K562 (cell line): Measurements from ENCODE around the gene TMC6. TPM values are rescaled to one million over a fixed set of nuclear protein-coding genes. Genes with fewer than 3 reads are reported as not detected.
A peak's percentile ranks its signal among the peaks of the same experiment; 100 is the strongest.

Experiments
- CBX1 ChIP-seq: sonication (generic); IDR thresholded peaks from 2 replicates; pipeline ENCODE4 v1.6.1; 2016; ENCODE audit warnings: antibody characterized with exemption, low read depth, mild to moderate bottlenecking
- DDX20 ChIP-seq: fragments of 450-650 bp; IDR thresholded peaks from 2 replicates; pipeline ENCODE4 v1.6.1; 2016; ENCODE audit warnings: missing genetic modification characterization, low read depth, mild to moderate bottlenecking, missing compliant biosample characterization, moderate library complexity
- ETV5 ChIP-seq: sonication (generic); formaldehyde crosslinking; IDR thresholded peaks from 2 replicates; pipeline ENCODE4 v1.4.0; 2020; ENCODE audit warnings: low read depth, mild to moderate bottlenecking, missing genetic modification reagents
- RHOXF2B ChIP-seq: fragments of 250-450 bp; sonication (Bioruptor Pico); conservative IDR thresholded peaks from 2 replicates; pipeline ENCODE4 v1.5.1; 2021
- SPI1 ChIP-seq: IDR thresholded peaks from 2 replicates; pipeline ENCODE4 v1.6.1; 2011; ENCODE audit warnings: low read depth, low read length, control low read depth, borderline replicate concordance
- TCFL5 ChIP-seq: fragments of 250-450 bp; sonication (Bioruptor Pico); conservative IDR thresholded peaks from 2 replicates; pipeline ENCODE4 v1.6.1; 2021; ENCODE audit warnings: mild to moderate bottlenecking, moderate library complexity, matching md5 sums
- TSC22D4 ChIP-seq: fragments of 450-650 bp; IDR thresholded peaks from 2 replicates; pipeline ENCODE4 v1.6.1; 2016; ENCODE audit warnings: missing genetic modification characterization, missing biosample characterization, control low read depth
- ZBTB8A ChIP-seq: fragments of 450-650 bp; IDR thresholded peaks from 2 replicates; pipeline ENCODE4 v1.6.1; 2018; ENCODE audit warnings: mild to moderate bottlenecking, moderate library complexity; ENCODE audit not compliant: partially characterized antibody
- ZNF311 ChIP-seq: fragments of 250-450 bp; sonication (Bioruptor Pico); IDR thresholded peaks from 2 replicates; pipeline ENCODE4 v1.4.0; 2020; ENCODE audit warnings: mild to moderate bottlenecking, moderate library complexity
- ZNF444 ChIP-seq: fragments of 250-450 bp; sonication (Bioruptor Pico); IDR thresholded peaks from 2 replicates; pipeline ENCODE4 v1.4.0; 2020; ENCODE audit warnings: mild to moderate bottlenecking, moderate library complexity
- polyA plus RNA-seq, 8 experiments: library from polyadenylated mRNA; depleted of rRNA in 4 of 8; stranded (reverse) in 5 of 8; unstranded in 3 of 8; fragments of >200 nt; fragmentation: Nextera tagmentation in 2 of 8; fragmentation: Illumina TruSeq in 1 of 8; extraction: Ambion mirVana in 2 of 8; extraction: Trizol in 1 of 8; gene quantifications; 2 replicates each; pipeline versions ENCODE4 v1.2.1 to v1.2.3, GENCODE V29; 2011 to 2014; ENCODE audit warnings: inconsistent platforms in 1 of 8, missing spikeins in 1 of 8
- total RNA-seq, 7 experiments: library from RNA; depleted of rRNA in 6 of 7; stranded (reverse); fragments of >200 nt in 6 of 7; fragmentation: Illumina TruSeq in 2 of 7; extraction: Trizol in 2 of 7; gene quantifications; 2 replicates each; pipeline versions ENCODE4 v1.2.1 to v1.2.3, GENCODE V29; 2011 to 2021; ENCODE audit warnings: low replicate concordance in 1 of 7
- TF ChIP-seq, protein P1 (sequence below), 3 experiments: fragments of 200-800 bp in 1 of 3; sonication (Bioruptor generic) in 1 of 3; sonication (generic) in 1 of 3; formaldehyde crosslinking in 1 of 3; IDR thresholded peaks; 2 replicates each; pipeline versions ENCODE4 v1.6.1 to v1.8.0; 2016 to 2022; ENCODE audit warnings: mild to moderate bottlenecking in 2 of 3, missing compliant biosample characterization in 2 of 3, missing genetic modification characterization in 2 of 3, missing genetic modification reagents in 1 of 3
- TF ChIP-seq, protein P2 (sequence below): fragments of 250-450 bp; sonication (Bioruptor Pico); IDR thresholded peaks from 2 replicates; pipeline ENCODE4 v1.4.0; 2020; ENCODE audit warnings: mild to moderate bottlenecking, moderate library complexity, borderline replicate concordance
- TF ChIP-seq, protein P3 (sequence below): fragments of 250-450 bp; sonication (Bioruptor Pico); IDR thresholded peaks from 2 replicates; pipeline ENCODE4 v1.4.0; 2020
- TF ChIP-seq, protein P4 (sequence below): sonication (generic); formaldehyde crosslinking; IDR thresholded peaks from 2 replicates; pipeline ENCODE4 v1.8.1; 2023; ENCODE audit warnings: mild to moderate bottlenecking, missing genetic modification reagents

The TMC6 gene
- total and polyA plus RNA-seq, 9 of the 15 experiments (the other 6 are each of a cell fraction or from before 2014, with no cell fraction given): 4.1 to 351 (median 66.9) TPM

DNA sequence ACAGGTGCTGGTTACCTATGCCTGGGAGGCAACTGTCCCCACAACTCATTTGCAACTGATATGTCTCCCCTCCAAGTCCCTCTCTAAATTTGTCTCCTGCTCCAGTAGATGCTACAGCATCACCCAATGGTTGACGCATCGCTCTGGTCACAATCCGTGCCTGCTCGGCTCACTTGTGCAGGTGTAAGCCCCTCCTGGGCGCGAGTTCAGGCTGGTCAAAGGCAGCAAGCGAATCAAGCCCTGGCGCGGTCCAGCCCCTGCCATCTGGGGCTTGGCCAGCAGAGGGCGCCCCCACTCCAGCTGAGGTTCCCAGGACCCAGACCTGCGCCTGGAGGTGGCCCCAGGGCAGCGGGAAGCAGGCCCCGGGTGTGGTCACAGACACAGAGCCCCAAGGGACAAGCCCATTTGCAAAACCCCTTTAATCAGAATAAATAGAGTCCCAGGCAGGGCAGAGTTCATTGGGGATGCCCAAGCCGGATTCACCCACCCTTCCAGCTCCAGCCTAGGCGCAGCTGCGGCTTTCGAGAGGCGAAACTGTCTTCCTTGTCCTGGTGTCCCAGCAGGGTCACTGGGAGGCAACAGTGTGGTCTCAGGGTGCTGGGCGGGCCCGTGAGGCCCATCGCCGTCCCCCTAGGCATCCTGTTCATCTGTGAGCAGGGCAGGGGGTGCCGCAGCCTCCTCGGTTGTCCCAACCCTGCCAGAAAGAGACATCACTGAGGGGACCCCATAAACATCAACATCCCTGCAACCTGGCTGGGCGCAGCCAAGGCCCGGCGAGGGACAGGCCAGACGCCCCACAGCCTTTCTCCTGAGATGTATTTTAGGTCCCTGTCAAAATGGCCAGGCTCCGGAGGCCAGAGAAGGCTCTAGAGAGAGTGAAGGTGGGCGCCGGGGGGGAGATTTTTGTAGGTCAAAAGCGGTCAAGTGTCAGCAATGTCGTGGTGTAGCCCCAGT, 15.8 kb downstream of the TMC6 start (continued):
- no peak; the same call in 1 of the 2 replicates for TF ChIP-seq CBX1
- no peak for TF ChIP-seq TSC22D4 (tag)
- TF ChIP-seq, protein P1, sequence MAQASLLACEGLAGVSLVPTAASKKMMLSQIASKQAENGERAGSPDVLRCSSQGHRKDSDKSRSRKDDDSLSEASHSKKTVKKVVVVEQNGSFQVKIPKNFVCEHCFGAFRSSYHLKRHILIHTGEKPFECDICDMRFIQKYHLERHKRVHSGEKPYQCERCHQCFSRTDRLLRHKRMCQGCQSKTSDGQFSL (CRISPR knock-in tag; IDR thresholded peaks at IDR 0.05): 0 out of 2 replicates have a peak, but pooled peaks have one; percentile 26
- TF ChIP-seq, protein P1 (tag; IDR thresholded peaks at IDR 0.05): no peak
- TF ChIP-seq RHOXF2B (CRISPR knock-in tag): no peak
- no peak for TF ChIP-seq TCFL5 (CRISPR knock-in tag)
- TF ChIP-seq, protein P2, sequence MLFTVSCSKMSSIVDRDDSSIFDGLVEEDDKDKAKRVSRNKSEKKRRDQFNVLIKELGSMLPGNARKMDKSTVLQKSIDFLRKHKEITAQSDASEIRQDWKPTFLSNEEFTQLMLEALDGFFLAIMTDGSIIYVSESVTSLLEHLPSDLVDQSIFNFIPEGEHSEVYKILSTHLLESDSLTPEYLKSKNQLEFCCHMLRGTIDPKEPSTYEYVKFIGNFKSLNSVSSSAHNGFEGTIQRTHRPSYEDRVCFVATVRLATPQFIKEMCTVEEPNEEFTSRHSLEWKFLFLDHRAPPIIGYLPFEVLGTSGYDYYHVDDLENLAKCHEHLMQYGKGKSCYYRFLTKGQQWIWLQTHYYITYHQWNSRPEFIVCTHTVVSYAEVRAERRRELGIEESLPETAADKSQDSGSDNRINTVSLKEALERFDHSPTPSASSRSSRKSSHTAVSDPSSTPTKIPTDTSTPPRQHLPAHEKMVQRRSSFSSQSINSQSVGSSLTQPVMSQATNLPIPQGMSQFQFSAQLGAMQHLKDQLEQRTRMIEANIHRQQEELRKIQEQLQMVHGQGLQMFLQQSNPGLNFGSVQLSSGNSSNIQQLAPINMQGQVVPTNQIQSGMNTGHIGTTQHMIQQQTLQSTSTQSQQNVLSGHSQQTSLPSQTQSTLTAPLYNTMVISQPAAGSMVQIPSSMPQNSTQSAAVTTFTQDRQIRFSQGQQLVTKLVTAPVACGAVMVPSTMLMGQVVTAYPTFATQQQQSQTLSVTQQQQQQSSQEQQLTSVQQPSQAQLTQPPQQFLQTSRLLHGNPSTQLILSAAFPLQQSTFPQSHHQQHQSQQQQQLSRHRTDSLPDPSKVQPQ (CRISPR knock-in tag): no peak
- TF ChIP-seq DDX20: no peak
- TF ChIP-seq ZNF311 (CRISPR knock-in tag): no peak
- TF ChIP-seq ZBTB8A: no peak
- no peak for TF ChIP-seq SPI1
- no peak for TF ChIP-seq ZNF444
- TF ChIP-seq, protein P3, sequence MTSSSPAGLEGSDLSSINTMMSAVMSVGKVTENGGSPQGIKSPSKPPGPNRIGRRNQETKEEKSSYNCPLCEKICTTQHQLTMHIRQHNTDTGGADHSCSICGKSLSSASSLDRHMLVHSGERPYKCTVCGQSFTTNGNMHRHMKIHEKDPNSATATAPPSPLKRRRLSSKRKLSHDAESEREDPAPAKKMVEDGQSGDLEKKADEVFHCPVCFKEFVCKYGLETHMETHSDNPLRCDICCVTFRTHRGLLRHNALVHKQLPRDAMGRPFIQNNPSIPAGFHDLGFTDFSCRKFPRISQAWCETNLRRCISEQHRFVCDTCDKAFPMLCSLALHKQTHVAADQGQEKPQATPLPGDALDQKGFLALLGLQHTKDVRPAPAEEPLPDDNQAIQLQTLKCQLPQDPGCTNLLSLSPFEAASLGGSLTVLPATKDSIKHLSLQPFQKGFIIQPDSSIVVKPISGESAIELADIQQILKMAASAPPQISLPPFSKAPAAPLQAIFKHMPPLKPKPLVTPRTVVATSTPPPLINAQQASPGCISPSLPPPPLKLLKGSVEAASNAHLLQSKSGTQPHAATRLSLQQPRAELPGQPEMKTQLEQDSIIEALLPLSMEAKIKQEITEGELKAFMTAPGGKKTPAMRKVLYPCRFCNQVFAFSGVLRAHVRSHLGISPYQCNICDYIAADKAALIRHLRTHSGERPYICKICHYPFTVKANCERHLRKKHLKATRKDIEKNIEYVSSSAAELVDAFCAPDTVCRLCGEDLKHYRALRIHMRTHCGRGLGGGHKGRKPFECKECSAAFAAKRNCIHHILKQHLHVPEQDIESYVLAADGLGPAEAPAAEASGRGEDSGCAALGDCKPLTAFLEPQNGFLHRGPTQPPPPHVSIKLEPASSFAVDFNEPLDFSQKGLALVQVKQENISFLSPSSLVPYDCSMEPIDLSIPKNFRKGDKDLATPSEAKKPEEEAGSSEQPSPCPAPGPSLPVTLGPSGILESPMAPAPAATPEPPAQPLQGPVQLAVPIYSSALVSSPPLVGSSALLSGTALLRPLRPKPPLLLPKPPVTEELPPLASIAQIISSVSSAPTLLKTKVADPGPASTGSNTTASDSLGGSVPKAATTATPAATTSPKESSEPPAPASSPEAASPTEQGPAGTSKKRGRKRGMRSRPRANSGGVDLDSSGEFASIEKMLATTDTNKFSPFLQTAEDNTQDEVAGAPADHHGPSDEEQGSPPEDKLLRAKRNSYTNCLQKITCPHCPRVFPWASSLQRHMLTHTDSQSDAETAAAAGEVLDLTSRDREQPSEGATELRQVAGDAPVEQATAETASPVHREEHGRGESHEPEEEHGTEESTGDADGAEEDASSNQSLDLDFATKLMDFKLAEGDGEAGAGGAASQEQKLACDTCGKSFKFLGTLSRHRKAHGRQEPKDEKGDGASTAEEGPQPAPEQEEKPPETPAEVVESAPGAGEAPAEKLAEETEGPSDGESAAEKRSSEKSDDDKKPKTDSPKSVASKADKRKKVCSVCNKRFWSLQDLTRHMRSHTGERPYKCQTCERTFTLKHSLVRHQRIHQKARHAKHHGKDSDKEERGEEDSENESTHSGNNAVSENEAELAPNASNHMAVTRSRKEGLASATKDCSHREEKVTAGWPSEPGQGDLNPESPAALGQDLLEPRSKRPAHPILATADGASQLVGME (CRISPR knock-in tag): 0 out of 2 replicates have a peak, but pooled peaks have one; percentile 29
- peak; percentile 44; the same call in 1 of the 2 replicates for TF ChIP-seq ETV5 (CRISPR knock-in tag)
- TF ChIP-seq, protein P4, sequence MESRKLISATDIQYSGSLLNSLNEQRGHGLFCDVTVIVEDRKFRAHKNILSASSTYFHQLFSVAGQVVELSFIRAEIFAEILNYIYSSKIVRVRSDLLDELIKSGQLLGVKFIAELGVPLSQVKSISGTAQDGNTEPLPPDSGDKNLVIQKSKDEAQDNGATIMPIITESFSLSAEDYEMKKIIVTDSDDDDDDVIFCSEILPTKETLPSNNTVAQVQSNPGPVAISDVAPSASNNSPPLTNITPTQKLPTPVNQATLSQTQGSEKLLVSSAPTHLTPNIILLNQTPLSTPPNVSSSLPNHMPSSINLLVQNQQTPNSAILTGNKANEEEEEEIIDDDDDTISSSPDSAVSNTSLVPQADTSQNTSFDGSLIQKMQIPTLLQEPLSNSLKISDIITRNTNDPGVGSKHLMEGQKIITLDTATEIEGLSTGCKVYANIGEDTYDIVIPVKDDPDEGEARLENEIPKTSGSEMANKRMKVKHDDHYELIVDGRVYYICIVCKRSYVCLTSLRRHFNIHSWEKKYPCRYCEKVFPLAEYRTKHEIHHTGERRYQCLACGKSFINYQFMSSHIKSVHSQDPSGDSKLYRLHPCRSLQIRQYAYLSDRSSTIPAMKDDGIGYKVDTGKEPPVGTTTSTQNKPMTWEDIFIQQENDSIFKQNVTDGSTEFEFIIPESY (CRISPR knock-in tag): peak; percentile 99
